Smooth muscle cell (in vitro differentiated cells): ENCODE results near the gene COASY. TPM values are rescaled to one million over a fixed set of nuclear protein-coding genes. Genes with fewer than 3 reads are reported as not detected.
A peak's percentile ranks its signal among the peaks of the same experiment; 100 is the strongest.

Experiments
- DNase-seq: peaks from one replicate; lab custom pipeline; 2025; ENCODE audit not compliant: unreplicated experiment; lab: John Stamatoyannopoulos, UW
- H2AFZ ChIP-seq: fragments of 200-600 bp; sonication (generic); 2 replicates; pipeline ENCODE4 v1.6.0; 2016; ENCODE audit warnings: antibody characterized with exemption, low read depth, mild to moderate bottlenecking
- H3F3A ChIP-seq: fragments of 200-600 bp; sonication (generic); 2 replicates; pipeline ENCODE4 v1.6.0; 2017; ENCODE audit warnings: antibody characterized with exemption, low read depth
- H3K27ac ChIP-seq: fragments of 200-600 bp; sonication (generic); 2 replicates; pipeline ENCODE4 v1.5.1; 2016; ENCODE audit warnings: low read depth, mild to moderate bottlenecking
- H3K27me3 ChIP-seq: fragments of 200-600 bp; sonication (generic); 2 replicates; pipeline ENCODE4 v1.6.1; 2016; ENCODE audit warnings: low read depth, mild to moderate bottlenecking
- H3K36me3 ChIP-seq: fragments of 200-600 bp; sonication (generic); 2 replicates; pipeline ENCODE4 v1.5.1; 2016; ENCODE audit warnings: low read depth
- H3K4me1 ChIP-seq: fragments of 200-600 bp; sonication (generic); 2 replicates; pipeline ENCODE4 v1.5.1; 2016; ENCODE audit warnings: low read depth
- H3K4me2 ChIP-seq: fragments of 200-600 bp; sonication (generic); 2 replicates; pipeline ENCODE4 v1.6.0; 2016; ENCODE audit warnings: mild to moderate bottlenecking
- H3K4me3 ChIP-seq: fragments of 200-600 bp; sonication (generic); 2 replicates; pipeline ENCODE4 v1.5.1; 2016; ENCODE audit warnings: mild to moderate bottlenecking
- H3K79me2 ChIP-seq: fragments of 200-600 bp; sonication (generic); 2 replicates; pipeline ENCODE4 v1.6.0; 2016; ENCODE audit warnings: low read depth, mild to moderate bottlenecking
- H3K9ac ChIP-seq: fragments of 200-600 bp; sonication (generic); 2 replicates; pipeline ENCODE4 v1.6.0; 2016; ENCODE audit warnings: low read depth
- H3K9me3 ChIP-seq: fragments of 200-600 bp; sonication (generic); replicated peaks from 2 replicates; pipeline ENCODE4 v1.5.1; 2016; ENCODE audit warnings: low read depth
- H4K20me1 ChIP-seq: fragments of 200-600 bp; sonication (generic); 2 replicates; pipeline ENCODE4 v1.6.0; 2016; ENCODE audit warnings: low read depth
- WGBS: methylation state at CpG from one replicate; pipeline ENCODE4 v1.1.7; 2016; ENCODE audit warnings: low lambda C conversion rate; 5-methylcytosine and 5-hydroxymethylcytosine counted together
- polyA plus RNA-seq: library from polyadenylated mRNA; unstranded; fragments of >200 nt; fragmentation: Nextera tagmentation; extraction: Ambion mirVana; gene quantifications from 2 replicates; pipeline ENCODE4 v1.2.1, GENCODE V29; 2016
- total RNA-seq: library from RNA; depleted of rRNA; stranded (reverse); fragments of >200 nt; gene quantifications from 2 replicates; pipeline ENCODE4 v1.2.3, GENCODE V29; 2014
- TF ChIP-seq, protein P1 (sequence below): fragments of 200-600 bp; sonication (generic); IDR thresholded peaks from 2 replicates; pipeline ENCODE4 v1.5.1; 2017; ENCODE audit warnings: borderline replicate concordance, mild to moderate bottlenecking, antibody characterized with exemption; ENCODE audit not compliant: insufficient read depth, poor library complexity, severe bottlenecking

COASY gene
- total and polyA plus RNA-seq, 2 experiments from 2014 or later = 23.2 to 68.2 TPM

- Histone ChIP-seq H3K27ac (peak overlapping the region; percentile 98), H3K9me3 (no peaks in the 10 kb centered on the region), H3K4me1 (peaks cover 36% of the 10 kb centered on the region), H3K9ac (peak overlapping the region; percentile 37), H3K27me3 (no peaks in the 10 kb centered on the region), H3K79me2 (no peaks in the 10 kb centered on the region), H2AFZ (no peak overlapping the region), H3K36me3 (no peaks in the 10 kb centered on the region), H3K4me3 (no peak overlapping the region), H3K4me2 (peak overlapping the region; percentile 69), H4K20me1 (no peaks in the 10 kb centered on the region), H3F3A (peaks cover 13% of the 10 kb centered on the region)
- WGBS = 78% methylated on average over 8 of the region's 8 CpGs
- TF ChIP-seq, protein P1, sequence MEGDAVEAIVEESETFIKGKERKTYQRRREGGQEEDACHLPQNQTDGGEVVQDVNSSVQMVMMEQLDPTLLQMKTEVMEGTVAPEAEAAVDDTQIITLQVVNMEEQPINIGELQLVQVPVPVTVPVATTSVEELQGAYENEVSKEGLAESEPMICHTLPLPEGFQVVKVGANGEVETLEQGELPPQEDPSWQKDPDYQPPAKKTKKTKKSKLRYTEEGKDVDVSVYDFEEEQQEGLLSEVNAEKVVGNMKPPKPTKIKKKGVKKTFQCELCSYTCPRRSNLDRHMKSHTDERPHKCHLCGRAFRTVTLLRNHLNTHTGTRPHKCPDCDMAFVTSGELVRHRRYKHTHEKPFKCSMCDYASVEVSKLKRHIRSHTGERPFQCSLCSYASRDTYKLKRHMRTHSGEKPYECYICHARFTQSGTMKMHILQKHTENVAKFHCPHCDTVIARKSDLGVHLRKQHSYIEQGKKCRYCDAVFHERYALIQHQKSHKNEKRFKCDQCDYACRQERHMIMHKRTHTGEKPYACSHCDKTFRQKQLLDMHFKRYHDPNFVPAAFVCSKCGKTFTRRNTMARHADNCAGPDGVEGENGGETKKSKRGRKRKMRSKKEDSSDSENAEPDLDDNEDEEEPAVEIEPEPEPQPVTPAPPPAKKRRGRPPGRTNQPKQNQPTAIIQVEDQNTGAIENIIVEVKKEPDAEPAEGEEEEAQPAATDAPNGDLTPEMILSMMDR = no peak
- DNase-seq = no peak
Observed at GRCh38 chr17:42521036-42521435, 40.9 kb upstream of the COASY start.

DNA sequence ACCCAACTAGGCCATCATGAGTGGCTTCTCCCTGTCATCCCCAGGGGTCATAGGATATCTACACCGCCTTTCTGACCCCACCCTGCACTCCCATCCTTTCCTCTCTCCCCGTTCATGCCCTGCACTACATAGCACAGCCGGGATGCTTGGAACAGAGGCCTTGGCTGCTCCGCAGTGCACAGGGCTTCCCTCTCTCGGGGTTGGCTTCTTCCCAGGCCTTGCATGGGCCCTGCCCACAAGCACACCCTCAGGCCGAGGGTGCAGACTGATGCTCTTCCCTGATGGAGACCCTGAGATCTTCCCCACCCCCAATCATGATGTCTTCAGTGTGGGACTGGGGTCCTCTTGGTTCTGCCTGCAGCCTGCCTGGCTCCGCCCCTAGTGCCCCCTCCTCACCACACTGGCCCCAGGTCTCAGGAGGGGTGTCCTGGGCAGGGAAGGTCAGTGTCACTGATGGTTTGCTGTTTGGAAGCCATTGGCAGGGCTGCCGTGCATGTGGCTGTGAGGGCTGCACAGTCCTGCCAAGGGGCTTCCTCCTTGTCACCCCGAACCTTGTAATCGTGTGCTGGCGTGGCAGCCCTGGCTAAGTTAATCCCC lies 40.2 kb upstream of the COASY start:
- peak overlapping the region; percentile 98 for H3K27ac ChIP-seq
- TF ChIP-seq, protein P1 = no peak
- H3K36me3 ChIP-seq = no peaks in the 10 kb centered on the region
- H3K4me2 ChIP-seq = peak overlapping the region; percentile 69
- H4K20me1 ChIP-seq = no peaks in the 10 kb centered on the region
- H3K4me3 ChIP-seq = no peak overlapping the region
- H3K27me3 ChIP-seq = no peaks in the 10 kb centered on the region
- H2AFZ ChIP-seq = no peak overlapping the region
- H3K79me2 ChIP-seq = no peaks in the 10 kb centered on the region
- DNase-seq = no peak
- H3K9ac ChIP-seq = no peak overlapping the region
- peaks cover 36% of the 10 kb centered on the region for H3K4me1 ChIP-seq
- H3F3A ChIP-seq = peaks cover 13% of the 10 kb centered on the region
- 90% methylated on average over 11 of the region's 11 CpGs for WGBS
- no peaks in the 10 kb centered on the region for H3K9me3 ChIP-seq

DNA sequence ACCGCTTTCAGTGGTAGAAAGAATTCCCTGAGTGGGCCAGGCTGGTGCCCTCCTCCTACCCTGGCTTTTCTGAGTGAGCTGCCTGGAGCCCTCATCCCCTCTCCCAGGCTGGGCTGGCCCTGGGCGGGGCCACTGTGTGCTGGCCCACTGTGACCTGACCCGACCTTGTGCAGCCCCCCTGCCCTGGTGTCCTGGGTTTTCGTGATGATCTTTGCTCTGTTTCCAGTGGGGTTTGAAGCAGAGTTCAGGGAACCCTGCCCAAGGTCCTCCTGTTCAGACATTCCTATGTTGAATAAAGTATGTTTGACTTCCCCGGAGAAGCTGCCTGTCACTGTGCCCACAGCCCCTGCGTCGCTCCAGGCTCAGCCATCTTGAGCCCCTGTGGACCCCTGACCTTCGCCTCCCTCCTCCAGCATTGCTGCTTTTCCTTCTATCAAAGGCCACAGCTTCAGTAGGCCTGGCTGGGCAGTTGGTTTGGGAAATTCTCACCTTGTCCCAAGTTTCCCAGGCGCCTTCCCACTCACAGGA lies 39.6 kb upstream of the COASY start:
- Histone ChIP-seq H3K4me2 (peak overlapping the region; percentile 69), H4K20me1 (no peaks in the 10 kb centered on the region), H3K36me3 (no peaks in the 10 kb centered on the region), H3K4me3 (no peak overlapping the region), H2AFZ (no peak overlapping the region), H3K9ac (no peak overlapping the region), H3F3A (peaks cover 11% of the 10 kb centered on the region), H3K9me3 (no peaks in the 10 kb centered on the region), H3K79me2 (no peaks in the 10 kb centered on the region), H3K27ac (peak overlapping the region; percentile 98), H3K4me1 (peaks cover 36% of the 10 kb centered on the region), H3K27me3 (no peaks in the 10 kb centered on the region)
- DNase-seq = no peak
- TF ChIP-seq, protein P1 = no peak
- 95% methylated on average over 9 of the region's 9 CpGs for WGBS

GRCh38 chr17:42522798-42523278 lies 39.1 kb upstream of the COASY start:
- WGBS = 98% methylated on average over 8 of the region's 8 CpGs
- no peak overlapping the region for H3K4me3 ChIP-seq
- peak overlapping the region; percentile 98 for H3K27ac ChIP-seq
- H3K36me3 ChIP-seq = no peaks in the 10 kb centered on the region
- no peak overlapping the region for H3K4me2 ChIP-seq
- no peaks in the 10 kb centered on the region for H3K9me3 ChIP-seq
- TF ChIP-seq, protein P1 = no peak
- DNase-seq = no peak
- no peak overlapping the region for H3K9ac ChIP-seq
- H3K4me1 ChIP-seq = peaks cover 36% of the 10 kb centered on the region
- H3K79me2 ChIP-seq = no peaks in the 10 kb centered on the region
- no peaks in the 10 kb centered on the region for H4K20me1 ChIP-seq
- H3F3A ChIP-seq = peaks cover 6% of the 10 kb centered on the region
- H2AFZ ChIP-seq = no peak overlapping the region
- no peaks in the 10 kb centered on the region for H3K27me3 ChIP-seq
